Measurements from ENCODE around the gene IPO11.

- TF ChIP-seq, protein P1, sequence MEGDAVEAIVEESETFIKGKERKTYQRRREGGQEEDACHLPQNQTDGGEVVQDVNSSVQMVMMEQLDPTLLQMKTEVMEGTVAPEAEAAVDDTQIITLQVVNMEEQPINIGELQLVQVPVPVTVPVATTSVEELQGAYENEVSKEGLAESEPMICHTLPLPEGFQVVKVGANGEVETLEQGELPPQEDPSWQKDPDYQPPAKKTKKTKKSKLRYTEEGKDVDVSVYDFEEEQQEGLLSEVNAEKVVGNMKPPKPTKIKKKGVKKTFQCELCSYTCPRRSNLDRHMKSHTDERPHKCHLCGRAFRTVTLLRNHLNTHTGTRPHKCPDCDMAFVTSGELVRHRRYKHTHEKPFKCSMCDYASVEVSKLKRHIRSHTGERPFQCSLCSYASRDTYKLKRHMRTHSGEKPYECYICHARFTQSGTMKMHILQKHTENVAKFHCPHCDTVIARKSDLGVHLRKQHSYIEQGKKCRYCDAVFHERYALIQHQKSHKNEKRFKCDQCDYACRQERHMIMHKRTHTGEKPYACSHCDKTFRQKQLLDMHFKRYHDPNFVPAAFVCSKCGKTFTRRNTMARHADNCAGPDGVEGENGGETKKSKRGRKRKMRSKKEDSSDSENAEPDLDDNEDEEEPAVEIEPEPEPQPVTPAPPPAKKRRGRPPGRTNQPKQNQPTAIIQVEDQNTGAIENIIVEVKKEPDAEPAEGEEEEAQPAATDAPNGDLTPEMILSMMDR (IDR thresholded peaks at IDR 0.05 in 4 of 5, conservative IDR thresholded peaks at IDR 0.05 in 1 of 5) = no peak
- no peak for TF ChIP-seq POLR2A (IDR thresholded peaks at IDR 0.05)
These were observed 82.2 kb downstream of the IPO11 start for GRCh38 chr5:62494772-62495171.
